HEK293 (cell line): ENCODE data around the gene CYP11A1.
"Not testable (repeated sequence)": the region's sequence is repeated elsewhere in the genome, so short reads cannot be mapped to it uniquely, and the experiment has no call there.

Experiments used
- CTCF ChIA-PET: fragments of 350-600 bp; formaldehyde crosslinking; extraction: SDS; loops from one replicate; lab custom pipeline; 2021; ENCODE audit warnings: antibody characterized with exemption; lab: Yijun Ruan, JAX
- POLR2A ChIA-PET: fragments of 300-600 bp; formaldehyde crosslinking; extraction: SDS; loops from one replicate; lab custom pipeline; 2020; ENCODE audit warnings: antibody characterized with exemption, inconsistent platforms; lab: Yijun Ruan, JAX
- H3K27ac ChIP-seq: fragments of 200-500 bp; sonication (Bioruptor generic); 2 replicates; pipeline ENCODE4 v1.5.1; 2014; ENCODE audit warnings: low read depth, low read length, control low read depth, inconsistent platforms; ENCODE audit errors: extremely low read depth
- H3K36me3 ChIP-seq, 2 experiments: fragments of 200-500 bp in 1 of 2; sonication (Bioruptor generic) in 1 of 2; 1 replicate in 1 of 2; 2 replicates in 1 of 2; pipeline ENCODE4 v1.5.1; 2014 to 2017; ENCODE audit warnings: inconsistent platforms in 2 of 2, low read length in 2 of 2; ENCODE audit not compliant: control insufficient read depth in 2 of 2, insufficient read depth in 1 of 2
- H3K4me1 ChIP-seq: fragments of 200-500 bp; sonication (Bioruptor generic); 2 replicates; pipeline ENCODE4 v1.5.1; 2014; ENCODE audit warnings: mild to moderate bottlenecking, low read length, inconsistent platforms; ENCODE audit not compliant: control insufficient read depth, insufficient read depth
- H3K4me3 ChIP-seq: 2 replicates; pipeline ENCODE4 v1.5.1; 2011; ENCODE audit warnings: low read depth, mild to moderate bottlenecking, control low read depth, low read length, moderate library complexity
- H3K9me3 ChIP-seq: fragments of 200-500 bp; sonication (Bioruptor generic); 2 replicates; pipeline ENCODE4 v1.5.1; 2014; ENCODE audit warnings: low read depth, low read length, inconsistent platforms; ENCODE audit not compliant: control insufficient read depth, insufficient read depth
- GLIS1 ChIP-seq: fragments of 450-650 bp; formaldehyde crosslinking; IDR thresholded peaks from 2 replicates; pipeline ENCODE4 v1.5.1; 2016; ENCODE audit warnings: missing biosample characterization, missing genetic modification characterization
- PATZ1 ChIP-seq: fragments of 450-650 bp; formaldehyde crosslinking; IDR thresholded peaks from 2 replicates; pipeline ENCODE4 v1.5.1; 2016; ENCODE audit warnings: missing biosample characterization, missing genetic modification characterization
- TSHZ1 ChIP-seq: fragments of 450-650 bp; formaldehyde crosslinking; IDR thresholded peaks from 2 replicates; pipeline ENCODE4 v1.5.1; 2016; ENCODE audit warnings: missing biosample characterization, missing genetic modification characterization, borderline replicate concordance
- ZNF184 ChIP-seq: fragments of 450-650 bp; IDR thresholded peaks from 2 replicates; pipeline ENCODE4 v1.5.1; 2018; ENCODE audit warnings: missing biosample characterization, mild to moderate bottlenecking, missing genetic modification characterization
- ZNF391 ChIP-seq: fragments of 450-650 bp; formaldehyde crosslinking; IDR thresholded peaks from 2 replicates; pipeline ENCODE4 v1.5.1; 2016; ENCODE audit warnings: low read depth, missing biosample characterization, missing genetic modification characterization, borderline replicate concordance
- ZNF521 ChIP-seq: fragments of 450-650 bp; formaldehyde crosslinking; IDR thresholded peaks from 2 replicates; pipeline ENCODE4 v1.5.1; 2017; ENCODE audit warnings: missing biosample characterization, mild to moderate bottlenecking, missing genetic modification characterization
- ZNF76 ChIP-seq: fragments of 450-650 bp; formaldehyde crosslinking; IDR thresholded peaks from 2 replicates; pipeline ENCODE4; 2016; ENCODE audit warnings: low read depth, missing biosample characterization, missing genetic modification characterization, borderline replicate concordance
- TF ChIP-seq, protein P1 (sequence below): fragments of 450-650 bp; formaldehyde crosslinking; IDR thresholded peaks from 2 replicates; pipeline ENCODE4 v1.5.1; 2017; ENCODE audit warnings: missing biosample characterization, missing genetic modification characterization
- TF ChIP-seq, protein P2 (sequence below): fragments of 450-650 bp; formaldehyde crosslinking; IDR thresholded peaks from 2 replicates; pipeline ENCODE4 v1.5.1; 2016; ENCODE audit warnings: missing biosample characterization, missing genetic modification characterization, low read depth

The CYP11A1 gene

DNA sequence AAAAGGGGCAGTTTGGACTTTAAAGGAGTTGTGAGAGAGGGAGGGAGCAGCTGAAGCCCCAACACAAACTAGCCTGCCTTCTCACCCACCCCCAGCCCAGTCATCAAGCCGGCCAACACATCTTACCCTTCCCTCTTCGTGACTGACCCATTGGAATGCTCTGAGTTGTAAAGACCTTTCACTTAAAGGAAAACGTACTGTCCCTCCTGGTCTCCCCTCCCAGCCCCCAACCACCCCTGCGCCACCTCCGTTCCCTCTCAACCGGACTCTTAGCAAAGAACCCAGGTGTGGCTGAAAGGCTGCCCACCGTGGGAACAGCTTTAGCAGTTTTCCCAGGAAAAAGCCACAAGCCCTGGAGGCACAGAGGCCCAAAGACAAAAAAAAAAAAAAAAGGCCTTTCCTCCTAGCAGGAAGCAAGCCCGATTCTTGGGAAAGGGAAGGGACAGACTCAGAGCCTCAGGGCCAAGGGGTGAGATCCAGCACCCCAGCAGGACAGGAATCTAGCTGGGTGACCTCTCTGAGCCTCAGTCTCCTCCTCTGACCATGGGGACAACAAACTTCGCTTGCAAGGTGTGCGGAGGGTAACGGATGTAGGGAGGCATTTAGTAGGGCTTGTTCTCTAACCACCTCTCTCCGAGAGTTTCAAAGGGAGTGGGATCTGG, 2.4 kb downstream of the CYP11A1 start (continued):
- TF ChIP-seq TSHZ1 (tag by site-specific recombination) (no peak), ZNF76 (tag by site-specific recombination) (no peak), ZNF521 (tag by site-specific recombination) (no peak), ZNF184 (no peak), ZNF391 (tag by site-specific recombination) (no peak), PATZ1 (tag by site-specific recombination) (no peak)
- TF ChIP-seq, protein P1, sequence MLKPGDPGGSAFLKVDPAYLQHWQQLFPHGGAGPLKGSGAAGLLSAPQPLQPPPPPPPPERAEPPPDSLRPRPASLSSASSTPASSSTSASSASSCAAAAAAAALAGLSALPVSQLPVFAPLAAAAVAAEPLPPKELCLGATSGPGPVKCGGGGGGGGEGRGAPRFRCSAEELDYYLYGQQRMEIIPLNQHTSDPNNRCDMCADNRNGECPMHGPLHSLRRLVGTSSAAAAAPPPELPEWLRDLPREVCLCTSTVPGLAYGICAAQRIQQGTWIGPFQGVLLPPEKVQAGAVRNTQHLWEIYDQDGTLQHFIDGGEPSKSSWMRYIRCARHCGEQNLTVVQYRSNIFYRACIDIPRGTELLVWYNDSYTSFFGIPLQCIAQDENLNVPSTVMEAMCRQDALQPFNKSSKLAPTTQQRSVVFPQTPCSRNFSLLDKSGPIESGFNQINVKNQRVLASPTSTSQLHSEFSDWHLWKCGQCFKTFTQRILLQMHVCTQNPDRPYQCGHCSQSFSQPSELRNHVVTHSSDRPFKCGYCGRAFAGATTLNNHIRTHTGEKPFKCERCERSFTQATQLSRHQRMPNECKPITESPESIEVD (tag by site-specific recombination): no peak

GRCh38 chr15:74362482-74362881, 5.0 kb downstream of the CYP11A1 start:
- no peaks in the 10 kb centered on the region for H3K36me3 ChIP-seq
- H3K4me1 ChIP-seq: no peaks in the 10 kb centered on the region
- ChIA-PET CTCF (interaction anchor here (0.6 to 4.1 kb wide), 5 partner anchors 11 to 409 kb away, joined by 3 to 19 read pairs (median 5); no protein-coding TSS in a partner anchor), POLR2A (no interaction called here)
- no peak overlapping the region for H3K27ac ChIP-seq
- no peak for TF ChIP-seq GLIS1
- TF ChIP-seq, protein P2, sequence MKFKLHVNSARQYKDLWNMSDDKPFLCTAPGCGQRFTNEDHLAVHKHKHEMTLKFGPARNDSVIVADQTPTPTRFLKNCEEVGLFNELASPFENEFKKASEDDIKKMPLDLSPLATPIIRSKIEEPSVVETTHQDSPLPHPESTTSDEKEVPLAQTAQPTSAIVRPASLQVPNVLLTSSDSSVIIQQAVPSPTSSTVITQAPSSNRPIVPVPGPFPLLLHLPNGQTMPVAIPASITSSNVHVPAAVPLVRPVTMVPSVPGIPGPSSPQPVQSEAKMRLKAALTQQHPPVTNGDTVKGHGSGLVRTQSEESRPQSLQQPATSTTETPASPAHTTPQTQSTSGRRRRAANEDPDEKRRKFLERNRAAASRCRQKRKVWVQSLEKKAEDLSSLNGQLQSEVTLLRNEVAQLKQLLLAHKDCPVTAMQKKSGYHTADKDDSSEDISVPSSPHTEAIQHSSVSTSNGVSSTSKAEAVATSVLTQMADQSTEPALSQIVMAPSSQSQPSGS (tag by site-specific recombination): peak; percentile 70
- H3K9me3 ChIP-seq: no peaks in the 10 kb centered on the region
- H3K4me3 ChIP-seq: no peak overlapping the region

- CTCF ChIA-PET: interaction anchor here (0.6 to 4.1 kb wide), 8 partner anchors 9 to 400 kb away, joined by 3 to 19 read pairs (median 3); no protein-coding TSS in a partner anchor
- H3K36me3 ChIP-seq, H3K9me3 ChIP-seq, POLR2A ChIA-PET, H3K27ac ChIP-seq, H3K4me1 ChIP-seq, H3K4me3 ChIP-seq: not testable (repeated sequence)
These were observed 6.6 kb downstream of the CYP11A1 start for GRCh38 chr15:74360855-74361254.
